A549 (cell line): Measurements from ENCODE around the gene BMAL1. TPM values are rescaled to one million over a fixed set of nuclear protein-coding genes. Genes with fewer than 3 reads are reported as not detected.

Source experiments
- ATAC-seq, 2 experiments: fragments of 200-7000 bp in 1 of 2; fragments of >200 bp in 1 of 2; cut with Nextera tagmentation in 1 of 2; cut with Tn5 transposase in 1 of 2; 3 replicates each; pipeline versions ENCODE4 v1.8.0 to v1.9.1; 2018 to 2020; ENCODE audit warnings: mild to moderate bottlenecking in 1 of 2, moderate library complexity in 1 of 2
- CTCF ChIA-PET: fragments of 300-600 bp; sonication (Branson Sonifier 250); formaldehyde crosslinking; extraction: SDS; loops from one replicate; lab custom pipeline; 2021; ENCODE audit warnings: antibody characterized with exemption, inconsistent platforms; lab: Yijun Ruan, JAX
- POLR2A ChIA-PET: fragments of 350-600 bp; formaldehyde crosslinking; extraction: SDS; loops from one replicate; lab custom pipeline; 2021; ENCODE audit warnings: antibody characterized with exemption, inconsistent platforms; lab: Yijun Ruan, JAX
- DNase-seq, 2 experiments: peaks; one replicate each; pipeline versions ENCODE4 v3.0.0 to v3.0.0-alpha.2; 2011 to 2016; ENCODE audit warnings: low read depth in 1 of 2, low spot score in 1 of 2
- FAIRE-seq: peaks from 2 replicates; lab custom pipeline; 2011; peaks lifted over from hg19 to GRCh38; lab: Jason Lieb, UNC
- H3K27ac ChIP-seq, 2 experiments: fragments of >200 bp; sonication (Bioruptor Twin); formaldehyde crosslinking; 3 replicates each; pipeline ENCODE4 v1.5.1; 2016 to 2017
- H3K4me1 ChIP-seq: fragments of >200 bp; sonication (Bioruptor Twin); formaldehyde crosslinking; 3 replicates; pipeline ENCODE4 v1.6.1; 2016
- H3K4me2 ChIP-seq: fragments of >200 bp; sonication (Bioruptor Twin); formaldehyde crosslinking; 3 replicates; pipeline ENCODE4 v1.6.1; 2016
- H3K4me3 ChIP-seq: fragments of >200 bp; sonication (Bioruptor Twin); formaldehyde crosslinking; 3 replicates; pipeline ENCODE4 v1.5.1; 2016
- H3K9me3 ChIP-seq: fragments of >200 bp; sonication (Bioruptor Twin); formaldehyde crosslinking; 3 replicates; pipeline ENCODE4 v1.6.1; 2016
- BCL3 ChIP-seq: fragments of >200 bp; sonication (Bioruptor Twin); formaldehyde crosslinking; IDR thresholded peaks from 3 replicates; pipeline ENCODE4 v1.6.1; 2016
- CEBPB ChIP-seq, 2 experiments: fragments of >200 bp in 1 of 2; sonication (Bioruptor Twin) in 1 of 2; formaldehyde crosslinking in 1 of 2; IDR thresholded peaks; 2 replicates each; pipeline ENCODE4 v1.6.1; 2012 to 2016
- CHD2 ChIP-seq: fragments of 150-350 bp; IDR thresholded peaks from 2 replicates; pipeline ENCODE4 v1.6.1; 2014; ENCODE audit warnings: low read length; ENCODE audit not compliant: partially characterized antibody
- EHMT2 ChIP-seq: fragments of 200-600 bp; sonication (generic); IDR thresholded peaks from 2 replicates; pipeline ENCODE4 v1.6.1; 2016; ENCODE audit warnings: antibody characterized with exemption, low read depth, mild to moderate bottlenecking, moderate library complexity
- FOSB ChIP-seq: fragments of 250-450 bp; sonication (Bioruptor Pico); IDR thresholded peaks from 2 replicates; pipeline ENCODE4 v1.5.0; 2020; ENCODE audit warnings: mild to moderate bottlenecking, moderate library complexity
- GATA3 ChIP-seq: IDR thresholded peaks from 2 replicates; pipeline ENCODE4 v1.6.1; 2012; ENCODE audit warnings: borderline replicate concordance
- HOXA7 ChIP-seq: fragments of 250-450 bp; sonication (Bioruptor Pico); IDR thresholded peaks from 2 replicates; pipeline ENCODE4 v1.5.0; 2020; ENCODE audit warnings: mild to moderate bottlenecking, moderate library complexity
- JUN ChIP-seq, 2 experiments: fragments of >200 bp; sonication (Bioruptor Twin); formaldehyde crosslinking; IDR thresholded peaks; 2 replicates in 1 of 2; 3 replicates in 1 of 2; pipeline ENCODE4 v1.6.1; 2016 to 2017
- MAX ChIP-seq: IDR thresholded peaks from 2 replicates; pipeline ENCODE4 v1.6.1; 2012
- MAZ ChIP-seq: fragments of 150-350 bp; IDR thresholded peaks from 2 replicates; pipeline ENCODE4 v1.6.1; 2014; ENCODE audit warnings: antibody characterized with exemption, low read depth, low read length, borderline replicate concordance
- NFE2L2 ChIP-seq: fragments of 150-350 bp; conservative IDR thresholded peaks from 2 replicates; pipeline ENCODE4 v1.6.1; 2014; ENCODE audit warnings: low read length
- NR3C1 ChIP-seq: fragments of >200 bp; sonication (Bioruptor Twin); formaldehyde crosslinking; IDR thresholded peaks from 3 replicates; pipeline ENCODE4 v1.6.1; 2017
- POLR2AphosphoS2 ChIP-seq: conservative IDR thresholded peaks from 2 replicates; pipeline ENCODE4 v1.6.1; 2012; ENCODE audit warnings: low read length, improper control_type of control experiment, inconsistent platforms
- REST ChIP-seq: fragments of 200-600 bp; sonication (generic); IDR thresholded peaks from 2 replicates; pipeline ENCODE4 v1.6.1; 2016; ENCODE audit warnings: antibody characterized with exemption, mild to moderate bottlenecking, moderate library complexity
- RFX5 ChIP-seq: fragments of 450-650 bp; IDR thresholded peaks from 2 replicates; pipeline ENCODE4 v1.7.1; 2014; ENCODE audit warnings: antibody characterized with exemption, mild to moderate bottlenecking, moderate library complexity
- TP53 ChIP-seq: fragments of 250-450 bp; sonication (Bioruptor Pico); IDR thresholded peaks from 2 replicates; pipeline ENCODE4 v1.5.0; 2021; ENCODE audit warnings: mild to moderate bottlenecking, moderate library complexity
- ZSCAN20 ChIP-seq: fragments of 250-450 bp; sonication (Bioruptor Pico); IDR thresholded peaks from 2 replicates; pipeline ENCODE4 v1.8.0; 2022; ENCODE audit warnings: mild to moderate bottlenecking, moderate library complexity
- WGBS: methylation state at CpG from one replicate; pipeline ENCODE4 v1.1.6; 2017; ENCODE audit errors: missing lambda C conversion rate; 5-methylcytosine and 5-hydroxymethylcytosine counted together
- polyA plus RNA-seq, 4 experiments: library from polyadenylated mRNA; depleted of rRNA in 3 of 4; stranded (reverse); fragments of >200 nt; fragmentation: RNase III in 1 of 4; extraction: RNeasy Plus Mini Kit Qiagen cat#74134 plus additional on column Dnase treatment in 1 of 4; gene quantifications; 2 replicates in 3 of 4; 3 replicates in 1 of 4; pipeline ENCODE4 v1.2.3, GENCODE V29; 2011 to 2017
- TF ChIP-seq, protein P1 (sequence below): fragments of 250-450 bp; sonication (Bioruptor Pico); IDR thresholded peaks from 2 replicates; pipeline ENCODE4 v1.5.0; 2021; ENCODE audit warnings: mild to moderate bottlenecking, moderate library complexity, borderline replicate concordance
- TF ChIP-seq, protein P2 (sequence below): fragments of >200 bp; sonication (Bioruptor Twin); formaldehyde crosslinking; IDR thresholded peaks from 3 replicates; pipeline ENCODE4 v1.5.1; 2016
- TF ChIP-seq, protein P3 (sequence below): IDR thresholded peaks from 2 replicates; pipeline ENCODE4 v1.6.1; 2012
- TF ChIP-seq, protein P4 (sequence below): IDR thresholded peaks from 2 replicates; pipeline ENCODE4 v1.6.1; 2012; ENCODE audit warnings: low read depth, borderline replicate concordance
- TF ChIP-seq, protein P5 (sequence below): fragments of >200 bp; sonication (Bioruptor Twin); formaldehyde crosslinking; IDR thresholded peaks from 2 replicates; pipeline ENCODE4 v1.6.1; 2016

The BMAL1 gene
- polyA plus RNA-seq, 2 of the 4 experiments (the other 2 are of a cell fraction), result 28.6 to 29.2 TPM

GRCh38 chr11:13357232-13357631 is 79.6 kb downstream of the BMAL1 start:
- CTCF ChIA-PET, result interaction anchor here (2.5 to 5.4 kb wide), 2 partner anchors 13 to 146 kb away, joined by 10 to 31 read pairs; no protein-coding TSS in a partner anchor
- no peak for ATAC-seq
- H3K4me2 ChIP-seq, result no peak overlapping the region
- no peaks in the 10 kb centered on the region for H3K9me3 ChIP-seq
- no peak overlapping the region for H3K4me3 ChIP-seq
- no peak for TF ChIP-seq FOSB (CRISPR knock-in tag)
- no peak for TF ChIP-seq ZSCAN20
- no peak for TF ChIP-seq JUN (IDR thresholded peaks at IDR 0.05)
- no peak for TF ChIP-seq MAZ
- no peak for TF ChIP-seq REST
- no peak for TF ChIP-seq CHD2
- no peak for TF ChIP-seq CEBPB (IDR thresholded peaks at IDR 0.05)
- TF ChIP-seq GATA3, result no peak
- TF ChIP-seq EHMT2, result no peak
- TF ChIP-seq, protein P1, sequence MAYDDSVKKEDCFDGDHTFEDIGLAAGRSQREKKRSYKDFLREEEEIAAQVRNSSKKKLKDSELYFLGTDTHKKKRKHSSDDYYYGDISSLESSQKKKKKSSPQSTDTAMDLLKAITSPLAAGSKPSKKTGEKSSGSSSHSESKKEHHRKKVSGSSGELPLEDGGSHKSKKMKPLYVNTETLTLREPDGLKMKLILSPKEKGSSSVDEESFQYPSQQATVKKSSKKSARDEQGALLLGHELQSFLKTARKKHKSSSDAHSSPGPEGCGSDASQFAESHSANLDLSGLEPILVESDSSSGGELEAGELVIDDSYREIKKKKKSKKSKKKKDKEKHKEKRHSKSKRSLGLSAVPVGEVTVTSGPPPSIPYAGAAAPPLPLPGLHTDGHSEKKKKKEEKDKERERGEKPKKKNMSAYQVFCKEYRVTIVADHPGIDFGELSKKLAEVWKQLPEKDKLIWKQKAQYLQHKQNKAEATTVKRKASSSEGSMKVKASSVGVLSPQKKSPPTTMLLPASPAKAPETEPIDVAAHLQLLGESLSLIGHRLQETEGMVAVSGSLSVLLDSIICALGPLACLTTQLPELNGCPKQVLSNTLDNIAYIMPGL (CRISPR knock-in tag), result no peak
- TF ChIP-seq, protein P2, sequence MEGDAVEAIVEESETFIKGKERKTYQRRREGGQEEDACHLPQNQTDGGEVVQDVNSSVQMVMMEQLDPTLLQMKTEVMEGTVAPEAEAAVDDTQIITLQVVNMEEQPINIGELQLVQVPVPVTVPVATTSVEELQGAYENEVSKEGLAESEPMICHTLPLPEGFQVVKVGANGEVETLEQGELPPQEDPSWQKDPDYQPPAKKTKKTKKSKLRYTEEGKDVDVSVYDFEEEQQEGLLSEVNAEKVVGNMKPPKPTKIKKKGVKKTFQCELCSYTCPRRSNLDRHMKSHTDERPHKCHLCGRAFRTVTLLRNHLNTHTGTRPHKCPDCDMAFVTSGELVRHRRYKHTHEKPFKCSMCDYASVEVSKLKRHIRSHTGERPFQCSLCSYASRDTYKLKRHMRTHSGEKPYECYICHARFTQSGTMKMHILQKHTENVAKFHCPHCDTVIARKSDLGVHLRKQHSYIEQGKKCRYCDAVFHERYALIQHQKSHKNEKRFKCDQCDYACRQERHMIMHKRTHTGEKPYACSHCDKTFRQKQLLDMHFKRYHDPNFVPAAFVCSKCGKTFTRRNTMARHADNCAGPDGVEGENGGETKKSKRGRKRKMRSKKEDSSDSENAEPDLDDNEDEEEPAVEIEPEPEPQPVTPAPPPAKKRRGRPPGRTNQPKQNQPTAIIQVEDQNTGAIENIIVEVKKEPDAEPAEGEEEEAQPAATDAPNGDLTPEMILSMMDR, result no peak
- TF ChIP-seq, protein P3, sequence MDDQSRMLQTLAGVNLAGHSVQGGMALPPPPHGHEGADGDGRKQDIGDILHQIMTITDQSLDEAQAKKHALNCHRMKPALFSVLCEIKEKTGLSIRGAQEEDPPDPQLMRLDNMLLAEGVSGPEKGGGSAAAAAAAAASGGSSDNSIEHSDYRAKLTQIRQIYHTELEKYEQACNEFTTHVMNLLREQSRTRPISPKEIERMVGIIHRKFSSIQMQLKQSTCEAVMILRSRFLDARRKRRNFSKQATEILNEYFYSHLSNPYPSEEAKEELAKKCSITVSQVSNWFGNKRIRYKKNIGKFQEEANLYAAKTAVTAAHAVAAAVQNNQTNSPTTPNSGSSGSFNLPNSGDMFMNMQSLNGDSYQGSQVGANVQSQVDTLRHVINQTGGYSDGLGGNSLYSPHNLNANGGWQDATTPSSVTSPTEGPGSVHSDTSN, result no peak
- no peak for TF ChIP-seq NFE2L2
- TF ChIP-seq, protein P4, sequence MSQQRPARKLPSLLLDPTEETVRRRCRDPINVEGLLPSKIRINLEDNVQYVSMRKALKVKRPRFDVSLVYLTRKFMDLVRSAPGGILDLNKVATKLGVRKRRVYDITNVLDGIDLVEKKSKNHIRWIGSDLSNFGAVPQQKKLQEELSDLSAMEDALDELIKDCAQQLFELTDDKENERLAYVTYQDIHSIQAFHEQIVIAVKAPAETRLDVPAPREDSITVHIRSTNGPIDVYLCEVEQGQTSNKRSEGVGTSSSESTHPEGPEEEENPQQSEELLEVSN, result no peak
- no peak for TF ChIP-seq MAX
- TF ChIP-seq NR3C1, result no peak
- TF ChIP-seq, all 56 proteins: peak for 0
- POLR2A ChIA-PET, result no interaction called here
- Histone ChIP-seq H3K27ac (no peak overlapping the region), H3K4me1 (no peaks in the 10 kb centered on the region)
- 86% methylated on average over 9 of the region's 9 CpGs for WGBS
- DNase-seq (no peak), FAIRE-seq (no peak)

DNA sequence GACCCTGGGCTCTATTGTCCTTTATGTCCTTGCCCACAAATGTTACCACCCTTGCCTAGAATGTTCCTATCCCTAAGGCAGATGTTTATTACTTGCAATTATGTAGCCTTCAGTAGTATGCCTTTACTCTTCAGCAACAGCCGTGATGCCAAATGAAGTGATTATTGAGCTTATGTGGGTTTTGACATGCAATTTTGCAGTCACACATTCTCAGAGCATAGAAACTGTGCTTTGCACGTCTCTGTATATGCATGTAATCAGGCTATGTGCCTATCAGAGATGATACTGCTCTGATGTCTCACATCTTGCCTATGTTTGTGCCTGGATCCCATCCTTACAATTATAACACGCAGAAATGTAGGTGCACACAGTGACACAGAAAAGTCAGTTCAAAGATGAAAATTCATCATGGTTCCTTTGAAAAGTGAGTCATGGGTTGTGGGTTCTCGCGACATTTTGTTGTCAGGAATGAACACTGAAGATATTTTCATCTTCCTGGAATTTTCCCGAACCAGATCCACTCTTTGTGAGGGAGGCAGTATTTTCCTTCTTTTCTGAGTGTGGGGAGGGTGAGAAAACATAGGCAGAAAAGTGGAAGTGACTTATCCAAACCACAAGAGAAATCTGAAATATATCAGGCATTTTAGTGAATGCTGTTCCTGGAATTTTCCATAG is 81.1 kb downstream of the BMAL1 start:
- H3K9me3 ChIP-seq, result no peaks in the 10 kb centered on the region
- H3K4me2 ChIP-seq, result no peak overlapping the region
- ChIA-PET CTCF (interaction anchor here (1.1 to 5.4 kb wide), 3 partner anchors 14 to 148 kb away, joined by 3 to 31 read pairs (median 4); no protein-coding TSS in a partner anchor), POLR2A (no interaction called here)
- H3K27ac ChIP-seq, result no peak overlapping the region
- DNase-seq, result no peak
- TF ChIP-seq, protein P1 (CRISPR knock-in tag), result no peak
- no peak for TF ChIP-seq MAZ
- no peak for TF ChIP-seq HOXA7 (CRISPR knock-in tag)
- TF ChIP-seq TP53 (CRISPR knock-in tag), result no peak
- no peak for TF ChIP-seq POLR2AphosphoS2
- no peak for TF ChIP-seq BCL3
- TF ChIP-seq FOSB (CRISPR knock-in tag), result no peak
- TF ChIP-seq, protein P5, sequence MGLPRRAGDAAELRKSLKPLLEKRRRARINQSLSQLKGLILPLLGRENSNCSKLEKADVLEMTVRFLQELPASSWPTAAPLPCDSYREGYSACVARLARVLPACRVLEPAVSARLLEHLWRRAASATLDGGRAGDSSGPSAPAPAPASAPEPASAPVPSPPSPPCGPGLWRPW, result no peak
- TF ChIP-seq ZSCAN20, result no peak
- TF ChIP-seq RFX5, result no peak
- no peak for TF ChIP-seq NFE2L2
- TF ChIP-seq NR3C1, result no peak
- FAIRE-seq, result no peak
- no peak for ATAC-seq
- WGBS, result 95% methylated on average over 6 of the region's 6 CpGs
- H3K4me3 ChIP-seq, result no peak overlapping the region
- no peaks in the 10 kb centered on the region for H3K4me1 ChIP-seq
